ENCODE results near the gene SMPDL3B.

Gene SMPDL3B

DNA sequence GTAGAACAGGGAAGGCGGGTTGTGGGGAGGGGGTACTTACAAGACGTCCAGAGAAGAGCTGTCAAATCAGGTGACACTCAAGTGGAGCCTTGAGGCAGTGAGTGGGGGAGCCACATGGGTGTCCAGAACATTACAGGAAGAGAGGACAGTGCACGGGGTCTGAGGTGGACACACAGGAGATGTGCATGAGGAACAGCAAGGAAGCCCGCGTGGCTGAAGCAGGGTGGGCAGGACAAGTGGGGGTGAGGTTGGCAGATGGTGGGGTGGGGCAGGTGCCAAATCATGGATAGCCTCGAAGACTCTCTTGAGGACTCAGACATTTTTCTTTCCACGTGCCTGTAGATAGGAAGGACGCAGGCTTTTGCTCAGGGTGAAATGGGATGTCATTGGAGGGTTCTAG is 921 bp downstream of the SMPDL3B start:
- no peaks in the 10 kb centered on the region for H3K79me2 ChIP-seq (ENCODE audit: insufficient read depth, low read length)
- H3F3A ChIP-seq (ENCODE audit: low read depth): no peaks in the 10 kb centered on the region
- H3K36me3 ChIP-seq (ENCODE audit: insufficient read depth, low read length): no peaks in the 10 kb centered on the region
- peaks cover 13% of the 10 kb centered on the region for H3K4me1 ChIP-seq (ENCODE audit: insufficient read depth, low read length, poor library complexity, severe bottlenecking)
- no peaks in the 10 kb centered on the region for H3K9me3 ChIP-seq (ENCODE audit: insufficient read depth, low read depth, low read length)
- peak overlapping the region; percentile 69 for H3K4me2 ChIP-seq (ENCODE audit: low read depth, low read length, poor library complexity, severe bottlenecking)
- no peaks in the 10 kb centered on the region for H3K27me3 ChIP-seq (ENCODE audit: insufficient read depth, low read length, poor library complexity, severe bottlenecking)
- H3K9me2 ChIP-seq (replicated peaks; ENCODE audit: low read depth, low read length): no peaks in the 10 kb centered on the region
- no peaks in the 10 kb centered on the region for H4K20me1 ChIP-seq (ENCODE audit: insufficient read depth, low read length, poor library complexity, severe bottlenecking)
- H3K9ac ChIP-seq (ENCODE audit: low read depth, low read length, poor library complexity, severe bottlenecking): no peak overlapping the region
- no peak for TF ChIP-seq EZH2phosphoT487 (IDR thresholded peaks at IDR 0.05; ENCODE audit: borderline replicate concordance)
- TF ChIP-seq, protein P1, sequence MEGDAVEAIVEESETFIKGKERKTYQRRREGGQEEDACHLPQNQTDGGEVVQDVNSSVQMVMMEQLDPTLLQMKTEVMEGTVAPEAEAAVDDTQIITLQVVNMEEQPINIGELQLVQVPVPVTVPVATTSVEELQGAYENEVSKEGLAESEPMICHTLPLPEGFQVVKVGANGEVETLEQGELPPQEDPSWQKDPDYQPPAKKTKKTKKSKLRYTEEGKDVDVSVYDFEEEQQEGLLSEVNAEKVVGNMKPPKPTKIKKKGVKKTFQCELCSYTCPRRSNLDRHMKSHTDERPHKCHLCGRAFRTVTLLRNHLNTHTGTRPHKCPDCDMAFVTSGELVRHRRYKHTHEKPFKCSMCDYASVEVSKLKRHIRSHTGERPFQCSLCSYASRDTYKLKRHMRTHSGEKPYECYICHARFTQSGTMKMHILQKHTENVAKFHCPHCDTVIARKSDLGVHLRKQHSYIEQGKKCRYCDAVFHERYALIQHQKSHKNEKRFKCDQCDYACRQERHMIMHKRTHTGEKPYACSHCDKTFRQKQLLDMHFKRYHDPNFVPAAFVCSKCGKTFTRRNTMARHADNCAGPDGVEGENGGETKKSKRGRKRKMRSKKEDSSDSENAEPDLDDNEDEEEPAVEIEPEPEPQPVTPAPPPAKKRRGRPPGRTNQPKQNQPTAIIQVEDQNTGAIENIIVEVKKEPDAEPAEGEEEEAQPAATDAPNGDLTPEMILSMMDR (conservative IDR thresholded peaks at IDR 0.05; ENCODE audit: low read length): no peak
- H3K4me3 ChIP-seq (ENCODE audit: low read length, poor library complexity, severe bottlenecking): no peak overlapping the region
- H2AFZ ChIP-seq (ENCODE audit: low read length): peak overlapping the region; percentile 95; the same call in 1 of the 2 replicates

DNA sequence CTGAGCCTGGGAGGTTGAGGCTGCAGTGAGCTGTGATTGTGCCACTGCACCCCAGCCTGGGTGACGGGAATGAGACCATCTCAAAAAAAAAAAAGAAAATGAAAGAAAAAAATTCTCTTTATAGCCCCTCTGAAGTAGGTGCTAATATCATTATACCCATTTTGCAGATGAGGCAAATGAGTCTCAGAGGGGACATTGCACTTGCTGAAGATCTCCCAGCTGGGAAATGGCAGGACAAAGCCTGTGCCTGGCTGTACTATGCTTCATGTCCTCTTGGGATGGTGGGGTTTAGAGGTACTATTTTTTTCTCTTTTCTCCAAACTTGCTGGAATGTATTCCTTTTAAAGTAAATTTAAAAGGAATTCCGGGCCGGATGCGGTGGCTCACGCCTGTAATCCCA is 1.6 kb downstream of the SMPDL3B start:
- Histone ChIP-seq H3K36me3 (ENCODE audit: insufficient read depth, low read length) (no peaks in the 10 kb centered on the region), H3F3A (ENCODE audit: low read depth) (no peaks in the 10 kb centered on the region), H3K9me2 (replicated peaks; ENCODE audit: low read depth, low read length) (no peaks in the 10 kb centered on the region), H3K4me3 (ENCODE audit: low read length, poor library complexity, severe bottlenecking) (no peak overlapping the region), H3K27me3 (ENCODE audit: insufficient read depth, low read length, poor library complexity, severe bottlenecking) (no peaks in the 10 kb centered on the region), H4K20me1 (ENCODE audit: insufficient read depth, low read length, poor library complexity, severe bottlenecking) (no peaks in the 10 kb centered on the region), H3K4me2 (ENCODE audit: low read depth, low read length, poor library complexity, severe bottlenecking) (no peak overlapping the region), H3K9ac (ENCODE audit: low read depth, low read length, poor library complexity, severe bottlenecking) (no peak overlapping the region), H3K9me3 (ENCODE audit: insufficient read depth, low read depth, low read length) (no peaks in the 10 kb centered on the region), H3K4me1 (ENCODE audit: insufficient read depth, low read length, poor library complexity, severe bottlenecking) (peaks cover 13% of the 10 kb centered on the region), H2AFZ (ENCODE audit: low read length) (no peak overlapping the region), H3K79me2 (ENCODE audit: insufficient read depth, low read length) (no peaks in the 10 kb centered on the region)
- TF ChIP-seq, protein P1 (conservative IDR thresholded peaks at IDR 0.05; ENCODE audit: low read length): no peak
- no peak for TF ChIP-seq EZH2phosphoT487 (IDR thresholded peaks at IDR 0.05; ENCODE audit: borderline replicate concordance)

DNA sequence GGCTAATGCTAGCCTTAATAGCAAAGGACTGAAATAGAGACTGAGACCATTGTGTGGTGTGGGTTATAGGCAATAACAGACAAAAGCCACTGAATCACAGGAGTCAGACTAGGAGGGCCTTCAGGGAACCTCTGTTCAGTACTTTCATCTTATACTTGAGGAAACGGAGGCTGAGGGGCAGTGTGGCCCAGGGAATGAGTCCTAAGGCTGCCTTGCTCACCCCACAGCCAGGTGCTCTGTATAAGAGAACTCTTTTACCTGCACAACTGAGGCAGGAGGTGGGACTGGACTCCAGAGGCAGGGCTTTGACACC is 2.7 kb downstream of the SMPDL3B start:
- H4K20me1 ChIP-seq (ENCODE audit: insufficient read depth, low read length, poor library complexity, severe bottlenecking): no peaks in the 10 kb centered on the region
- H3K36me3 ChIP-seq (ENCODE audit: insufficient read depth, low read length): no peaks in the 10 kb centered on the region
- no peak overlapping the region for H2AFZ ChIP-seq (ENCODE audit: low read length)
- no peak overlapping the region for H3K9ac ChIP-seq (ENCODE audit: low read depth, low read length, poor library complexity, severe bottlenecking)
- peaks cover 7% of the 10 kb centered on the region for H3K4me1 ChIP-seq (ENCODE audit: insufficient read depth, low read length, poor library complexity, severe bottlenecking)
- no peaks in the 10 kb centered on the region for H3K9me3 ChIP-seq (ENCODE audit: insufficient read depth, low read depth, low read length)
- TF ChIP-seq, protein P1 (conservative IDR thresholded peaks at IDR 0.05; ENCODE audit: low read length): no peak
- TF ChIP-seq EZH2phosphoT487 (IDR thresholded peaks at IDR 0.05; ENCODE audit: borderline replicate concordance): no peak
- no peaks in the 10 kb centered on the region for H3F3A ChIP-seq (ENCODE audit: low read depth)
- H3K27me3 ChIP-seq (ENCODE audit: insufficient read depth, low read length, poor library complexity, severe bottlenecking): no peaks in the 10 kb centered on the region
- H3K9me2 ChIP-seq (replicated peaks; ENCODE audit: low read depth, low read length): no peaks in the 10 kb centered on the region
- no peaks in the 10 kb centered on the region for H3K79me2 ChIP-seq (ENCODE audit: insufficient read depth, low read length)
- no peak overlapping the region for H3K4me3 ChIP-seq (ENCODE audit: low read length, poor library complexity, severe bottlenecking)
- no peak overlapping the region for H3K4me2 ChIP-seq (ENCODE audit: low read depth, low read length, poor library complexity, severe bottlenecking)

Data from Loucy (cell line).